ENCODE results near the gene NDEL1. TPM values are rescaled to one million over a fixed set of nuclear protein-coding genes. Genes with fewer than 3 reads are reported as not detected.
A peak's percentile ranks its signal among the peaks of the same experiment; 100 is the strongest.

Gene NDEL1
- total and polyA plus RNA-seq, 9 of the 15 experiments (the other 6 are each of a cell fraction or from before 2014, with no cell fraction given): 0.86 to 30.5 (median 22.7) TPM

DNA sequence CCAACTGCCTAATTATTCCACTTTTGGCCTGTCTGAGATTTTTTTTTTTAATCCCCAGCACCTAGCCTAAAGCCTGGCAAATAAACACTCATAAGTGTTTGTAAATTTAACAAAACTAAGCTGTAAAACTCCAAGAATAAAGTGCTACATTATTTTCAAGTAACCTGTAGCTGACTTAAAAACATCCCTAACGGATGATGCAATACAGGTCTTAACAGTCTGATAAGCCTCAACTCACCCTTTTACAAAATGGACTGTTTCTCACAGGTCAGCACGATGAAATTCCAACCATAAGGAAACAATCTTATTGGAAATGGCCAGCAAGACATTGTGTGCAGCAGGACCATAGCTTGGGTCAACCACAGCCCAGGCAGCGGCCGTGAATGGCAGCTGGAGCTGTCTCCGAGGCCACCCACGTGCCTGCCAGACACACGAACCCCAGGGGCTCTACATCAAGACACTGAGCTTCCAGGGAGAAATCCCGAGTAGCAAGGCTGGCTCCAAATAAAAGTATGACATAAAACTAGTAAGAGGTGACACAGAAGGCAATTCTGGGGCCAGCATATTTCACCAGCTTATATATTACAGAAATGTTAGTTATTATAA is 58.9 kb downstream of the NDEL1 start:
- no peak for FAIRE-seq
- no peak overlapping the region for H3K9ac ChIP-seq (ENCODE audit: insufficient read depth in 1 of 2, low read depth in 2 of 2, low read length in 2 of 2)
- no peaks in the 10 kb centered on the region for H4K20me1 ChIP-seq (replicated peaks; ENCODE audit: control insufficient read depth, insufficient read depth, low read length)
- DNase-seq (ENCODE audit: extremely low read depth in 1 of 4, low spot score in 3 of 4): no peak
- no peak overlapping the region; the same call in 2 of the 3 replicates for H3K27ac ChIP-seq (ENCODE audit: extremely low read depth, low read depth, low read length)
- no peaks in the 10 kb centered on the region for H3K4me1 ChIP-seq (replicated peaks in 1 of 2; ENCODE audit: control insufficient read depth in 2 of 2, insufficient read depth in 2 of 2, low read length in 2 of 2)
- H2AFZ ChIP-seq (ENCODE audit: low read depth, low read length): no peak overlapping the region
- intact Hi-C loops (cut with micrococcal nuclease) (no loop called here), in situ Hi-C loops (cut with MboI) (no loop called here)
- 89% methylated on average over 7 of the region's 8 CpGs for WGBS (ENCODE audit: insufficient coverage, low coverage, missing lambda C conversion rate)
- ChIA-PET POLR2A (interaction anchor here (0.8 to 1.8 kb wide), 2 partner anchors 9 to 17 kb away, joined by 3 to 7 read pairs; no protein-coding TSS in a partner anchor), CTCF (ENCODE audit: low intra/inter-chr PET ratio) (no interaction called here)
- no peak overlapping the region for H3K4me2 ChIP-seq (ENCODE audit: insufficient read depth, low read length)
- H3K27me3 ChIP-seq (ENCODE audit: control insufficient read depth in 2 of 2, insufficient read depth in 2 of 2, low read length in 2 of 2): no peaks in the 10 kb centered on the region
- no peaks in the 10 kb centered on the region for H3K79me2 ChIP-seq (ENCODE audit: control insufficient read depth, insufficient read depth, low read length)
- no TSS peak for BruUV-seq (replicated peaks)
- H3K9me3 ChIP-seq (replicated peaks; ENCODE audit: control insufficient read depth, insufficient read depth, low read depth, low read length): no peaks in the 10 kb centered on the region
- peaks cover 82% of the 10 kb centered on the region for H3K36me3 ChIP-seq (ENCODE audit: control insufficient read depth, insufficient read depth, low read length)
- H3K9me1 ChIP-seq (ENCODE audit: control insufficient read depth, insufficient read depth, low read length): no peaks in the 10 kb centered on the region
- TF ChIP-seq CHD2 (IDR thresholded peaks at IDR 0.05; ENCODE audit: low read depth, low read length): no peak
- TF ChIP-seq ZBTB1 (CRISPR knock-in tag; IDR thresholded peaks at IDR 0.05; ENCODE audit: borderline replicate concordance, low read depth): no peak
- TF ChIP-seq, protein P1, sequence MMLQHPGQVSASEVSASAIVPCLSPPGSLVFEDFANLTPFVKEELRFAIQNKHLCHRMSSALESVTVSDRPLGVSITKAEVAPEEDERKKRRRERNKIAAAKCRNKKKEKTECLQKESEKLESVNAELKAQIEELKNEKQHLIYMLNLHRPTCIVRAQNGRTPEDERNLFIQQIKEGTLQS (IDR thresholded peaks at IDR 0.05): peak; percentile 81
- TF ChIP-seq, protein P1 (CRISPR knock-in tag; conservative IDR thresholded peaks at IDR 0.05): no peak
- TF ChIP-seq CEBPG (CRISPR knock-in tag; IDR thresholded peaks at IDR 0.05): peak; percentile 7; the same call in 1 of the 2 replicates
- peak; percentile 65 to 82 for TF ChIP-seq CEBPG (tag; conservative IDR thresholded peaks at IDR 0.05 in 1 of 2, IDR thresholded peaks at IDR 0.05 in 1 of 2)
- TF ChIP-seq, protein P2, sequence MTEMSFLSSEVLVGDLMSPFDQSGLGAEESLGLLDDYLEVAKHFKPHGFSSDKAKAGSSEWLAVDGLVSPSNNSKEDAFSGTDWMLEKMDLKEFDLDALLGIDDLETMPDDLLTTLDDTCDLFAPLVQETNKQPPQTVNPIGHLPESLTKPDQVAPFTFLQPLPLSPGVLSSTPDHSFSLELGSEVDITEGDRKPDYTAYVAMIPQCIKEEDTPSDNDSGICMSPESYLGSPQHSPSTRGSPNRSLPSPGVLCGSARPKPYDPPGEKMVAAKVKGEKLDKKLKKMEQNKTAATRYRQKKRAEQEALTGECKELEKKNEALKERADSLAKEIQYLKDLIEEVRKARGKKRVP (CRISPR knock-in tag; IDR thresholded peaks at IDR 0.05): 0 out of 2 replicates have a peak, but pooled peaks have one; percentile 57
- peak; percentile 45; the same call in 1 of the 2 replicates for TF ChIP-seq CEBPB (tag; IDR thresholded peaks at IDR 0.05)
- TF ChIP-seq, protein P3, sequence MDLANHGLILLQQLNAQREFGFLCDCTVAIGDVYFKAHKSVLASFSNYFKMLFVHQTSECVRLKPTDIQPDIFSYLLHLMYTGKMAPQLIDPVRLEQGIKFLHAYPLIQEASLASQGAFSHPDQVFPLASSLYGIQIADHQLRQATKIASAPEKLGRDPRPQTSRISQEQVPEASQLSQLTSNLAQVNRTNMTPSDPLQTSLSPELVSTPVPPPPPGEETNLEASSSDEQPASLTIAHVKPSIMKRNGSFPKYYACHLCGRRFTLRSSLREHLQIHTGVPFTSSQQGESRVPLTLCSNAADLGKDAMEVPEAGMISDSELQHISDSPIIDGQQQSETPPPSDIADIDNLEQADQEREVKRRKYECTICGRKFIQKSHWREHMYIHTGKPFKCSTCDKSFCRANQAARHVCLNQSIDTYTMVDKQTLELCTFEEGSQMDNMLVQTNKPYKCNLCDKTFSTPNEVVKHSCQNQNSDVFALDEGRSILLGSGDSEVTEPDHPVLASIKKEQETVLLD (IDR thresholded peaks at IDR 0.05): no peak
- TF ChIP-seq, protein P4, sequence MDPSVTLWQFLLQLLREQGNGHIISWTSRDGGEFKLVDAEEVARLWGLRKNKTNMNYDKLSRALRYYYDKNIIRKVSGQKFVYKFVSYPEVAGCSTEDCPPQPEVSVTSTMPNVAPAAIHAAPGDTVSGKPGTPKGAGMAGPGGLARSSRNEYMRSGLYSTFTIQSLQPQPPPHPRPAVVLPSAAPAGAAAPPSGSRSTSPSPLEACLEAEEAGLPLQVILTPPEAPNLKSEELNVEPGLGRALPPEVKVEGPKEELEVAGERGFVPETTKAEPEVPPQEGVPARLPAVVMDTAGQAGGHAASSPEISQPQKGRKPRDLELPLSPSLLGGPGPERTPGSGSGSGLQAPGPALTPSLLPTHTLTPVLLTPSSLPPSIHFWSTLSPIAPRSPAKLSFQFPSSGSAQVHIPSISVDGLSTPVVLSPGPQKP (CRISPR knock-in tag; IDR thresholded peaks at IDR 0.05): no peak
- H3K4me3 ChIP-seq: no peak overlapping the region
- no peak for ATAC-seq

All from K562 (cell line).